ENCODE measurements around the gene CCDC134. TPM values are rescaled to one million over a fixed set of nuclear protein-coding genes. Genes with fewer than 3 reads are reported as not detected.

Gene CCDC134
- total RNA-seq, 1 donor: 8.1 TPM

GRCh38 chr22:41875531-41876270 is 75.2 kb downstream of the CCDC134 start:
- H3K4me3 ChIP-seq (ENCODE audit: low read depth, low read length): no peak overlapping the region
- TF ChIP-seq CTCF (IDR thresholded peaks at IDR 0.05; ENCODE audit: insufficient read depth, low read length): no peak
- no peak for DNase-seq (ENCODE audit: low read depth)

Other genes with a start within 250 kb of the CCDC134 start
- 3.3 and 3.8 TPM in 2 replicates for gene CSDC2, start 239.7 kb upstream of the CCDC134 start, total RNA-seq (ENCODE audit: low replicate concordance)
- 29.0 and 37.9 TPM in 2 replicates for gene PMM1, start 210.8 kb upstream of the CCDC134 start, total RNA-seq (ENCODE audit: low replicate concordance)
- 4.8 and 20.8 TPM in 2 replicates for gene DESI1, start 179.6 kb upstream of the CCDC134 start, total RNA-seq (ENCODE audit: low replicate concordance)
- gene XRCC6, start 179.4 kb upstream of the CCDC134 start, total RNA-seq (ENCODE audit: low replicate concordance): 214 and 276 TPM in 2 replicates
- gene SNU13, start 111.8 kb upstream of the CCDC134 start, total RNA-seq (ENCODE audit: low replicate concordance): 15.4 and 82.5 TPM in 2 replicates
- gene MEI1, start 101.2 kb upstream of the CCDC134 start, total RNA-seq (ENCODE audit: low replicate concordance): 0.27 TPM in 1 of 2 replicates, not detected in the other
- gene SREBF2, start 32.4 kb downstream of the CCDC134 start, total RNA-seq (ENCODE audit: low replicate concordance): 52.8 and 112 TPM in 2 replicates
- gene SHISA8, start 114.4 kb downstream of the CCDC134 start, total RNA-seq (ENCODE audit: low replicate concordance): not detected in 2 replicates
- gene TNFRSF13C, start 126.1 kb downstream of the CCDC134 start, total RNA-seq (ENCODE audit: low replicate concordance): 0.08 and 0.18 TPM in 2 replicates
- gene CENPM, start 146.5 kb downstream of the CCDC134 start, total RNA-seq (ENCODE audit: low replicate concordance): 1.1 and 16.9 TPM in 2 replicates
- 0.65 TPM in 1 of 2 replicates, not detected in the other for gene SEPTIN3, start 168.8 kb downstream of the CCDC134 start, total RNA-seq (ENCODE audit: low replicate concordance)
- gene WBP2NL, start 198.1 kb downstream of the CCDC134 start, total RNA-seq (ENCODE audit: low replicate concordance): 0.18 and 1.6 TPM in 2 replicates